NCI-H2081 treated with DMSO at 0.1 percent for 48 hours (cell line): ENCODE measurements around the gene ZNF697.
"Not testable (repeated sequence)": the region's sequence is repeated elsewhere in the genome, so short reads cannot be mapped to it uniquely, and the experiment has no call there.

Source experiments
- DNase-seq: peaks from one replicate; lab custom pipeline; 2025; lab: John Stamatoyannopoulos, UW

Gene ZNF697

GRCh38 chr1:119631433-119632102, 16.5 kb downstream of the ZNF697 start:
- DNase-seq, result no peak

GRCh38 chr1:119631086-119631432, 17.0 kb downstream of the ZNF697 start:
- no peak for DNase-seq

GRCh38 chr1:119626841-119627240, 21.2 kb downstream of the ZNF697 start:
- no peak for DNase-seq

GRCh38 chr1:119626011-119626545, 22.0 kb downstream of the ZNF697 start:
- no peak for DNase-seq

- DNase-seq, result no peak
Observed at GRCh38 chr1:119623678-119624077, 24.4 kb downstream of the ZNF697 start.

- no peak for DNase-seq
Observed at GRCh38 chr1:119623193-119623515, 24.9 kb downstream of the ZNF697 start.

- DNase-seq, result no peak
Observed at GRCh38 chr1:119622311-119623192, 25.5 kb downstream of the ZNF697 start.

- DNase-seq, result no peak
Observed at GRCh38 chr1:119621705-119622104, 26.4 kb downstream of the ZNF697 start.

- no peak for DNase-seq
Observed at GRCh38 chr1:119617751-119618691, 30.0 kb downstream of the ZNF697 start.

- DNase-seq, result not testable (repeated sequence)
Observed at GRCh38 chr1:119616748-119617147, 31.3 kb downstream of the ZNF697 start.

GRCh38 chr1:119615100-119615499, 33.0 kb downstream of the ZNF697 start:
- DNase-seq, result not testable (repeated sequence)

- no peak for DNase-seq
Observed at GRCh38 chr1:119613769-119614720, 34.0 kb downstream of the ZNF697 start.

GRCh38 chr1:119611701-119612113, 36.4 kb downstream of the ZNF697 start:
- DNase-seq, result no peak

- not testable (repeated sequence) for DNase-seq
Observed at GRCh38 chr1:119608816-119609215, 39.2 kb downstream of the ZNF697 start.

GRCh38 chr1:119607087-119607807, 40.8 kb downstream of the ZNF697 start:
- not testable (repeated sequence) for DNase-seq

GRCh38 chr1:119606394-119606793, 41.7 kb downstream of the ZNF697 start:
- no peak for DNase-seq

- DNase-seq, result no peak
Observed at GRCh38 chr1:119605686-119606085, 42.4 kb downstream of the ZNF697 start.

- DNase-seq, result not testable (repeated sequence)
Observed at GRCh38 chr1:119605080-119605479, 43.0 kb downstream of the ZNF697 start.

- no peak for DNase-seq
Observed at GRCh38 chr1:119603695-119604094, 44.4 kb downstream of the ZNF697 start.

- DNase-seq, result not testable (repeated sequence)
Observed at GRCh38 chr1:119603241-119603640, 44.8 kb downstream of the ZNF697 start.
